CD4-positive, alpha-beta T cell (primary cell): Measurements from ENCODE around the gene NGRN. TPM values are rescaled to one million over a fixed set of nuclear protein-coding genes. Genes with fewer than 3 reads are reported as not detected.

Source experiments
- ATAC-seq: fragments of 200-7000 bp; cut with Tn5 transposase; one replicate; pipeline ENCODE4 v1.10.0; 2022; ENCODE audit warnings: mild to moderate bottlenecking; ENCODE audit not compliant: poor library complexity
- CTCF ChIA-PET: fragments of 350-600 bp; sonication (Branson Sonifier 250); formaldehyde crosslinking; loops from one replicate; lab custom pipeline; 2021; ENCODE audit warnings: antibody characterized with exemption, inconsistent platforms; lab: Charles Lee
- POLR2A ChIA-PET: fragments of 350-600 bp; sonication (Branson Sonifier 250); formaldehyde crosslinking; loops from one replicate; lab custom pipeline; 2021; ENCODE audit warnings: antibody characterized with exemption, inconsistent platforms; lab: Charles Lee
- DNase-seq, 14 experiments: peaks; one replicate each; pipeline ENCODE4 v3.0.0-alpha.2; 2013 to 2020; ENCODE audit warnings: mixed read lengths in 2 of 14
- H3K27ac ChIP-seq, 2 donors: one replicate each; pipeline versions ENCODE4 v1.5.1 to v1.7.0; 2013; ENCODE audit warnings: low read length in 2 of 2, low read depth in 1 of 2, mild to moderate bottlenecking in 1 of 2
- H3K27me3 ChIP-seq, 2 experiments: 1 replicate in 1 of 2; 2 replicates in 1 of 2; pipeline versions ENCODE4 v1.6.1 to v1.7.0; 2013; ENCODE audit warnings: low read length in 2 of 2, control low read depth in 1 of 2, mild to moderate bottlenecking in 1 of 2, moderate library complexity in 1 of 2; ENCODE audit not compliant: insufficient read depth in 2 of 2, control insufficient read depth in 1 of 2
- H3K36me3 ChIP-seq: one replicate; pipeline ENCODE4 v1.6.1; 2013; ENCODE audit warnings: low read length, control low read depth; ENCODE audit not compliant: insufficient read depth
- H3K4me1 ChIP-seq: one replicate; pipeline ENCODE4 v1.6.1; 2013; ENCODE audit warnings: low read length, control low read depth; ENCODE audit not compliant: insufficient read depth
- H3K4me3 ChIP-seq: one replicate; pipeline ENCODE4 v1.5.1; 2013; ENCODE audit warnings: mild to moderate bottlenecking, low read length, moderate library complexity
- H3K9me3 ChIP-seq, 2 experiments: 1 replicate in 1 of 2; 2 replicates in 1 of 2; pipeline versions ENCODE4 v1.6.1 to v1.7.0; 2013; ENCODE audit warnings: low read length in 2 of 2, mild to moderate bottlenecking in 2 of 2, control low read depth in 1 of 2, moderate library complexity in 1 of 2; ENCODE audit not compliant: control insufficient read depth in 1 of 2, insufficient read depth in 1 of 2
- H3K27ac Mint-ChIP-seq: one replicate; pipeline ENCODE4 v1.8.0; 2020; ENCODE audit warnings: mixed read lengths
- H3K27me3 Mint-ChIP-seq: one replicate; pipeline ENCODE4 v1.8.0; 2021; ENCODE audit warnings: mixed read lengths
- H3K36me3 Mint-ChIP-seq: one replicate; pipeline ENCODE4 v1.8.0; 2021; ENCODE audit warnings: low read depth, mixed read lengths
- H3K4me1 Mint-ChIP-seq: one replicate; pipeline ENCODE4 v1.8.0; 2021; ENCODE audit warnings: low read depth, mixed read lengths
- H3K4me3 Mint-ChIP-seq: one replicate; pipeline ENCODE4 v1.8.0; 2020; ENCODE audit warnings: mild to moderate bottlenecking, mixed read lengths
- H3K9me3 Mint-ChIP-seq: one replicate; pipeline ENCODE4 v1.8.0; 2020; ENCODE audit warnings: mixed read lengths
- intact Hi-C, 2 experiments: fragments of 100-400 bp; cut with DNase I in 1 of 2; cut with micrococcal nuclease in 1 of 2; formaldehyde crosslinking; loops; one replicate each; pipeline versions ENCODE4 v1.15.1 to v1.9.0; 2023 to 2025; cut with DNase I, micrococcal nuclease
- total RNA-seq, 174 experiments: library from RNA in 2 of 174; stranded (reverse) in 2 of 174; gene quantifications; one replicate each; pipeline ENCODE4 v1.2.3 and lab custom pipeline; 2021 to 2026
- TF ChIP-seq, protein P1 (sequence below): fragments of 200-600 bp; IDR thresholded peaks from one replicate; pipeline ENCODE4 v1.8.0; 2022; ENCODE audit warnings: antibody characterized with exemption, mild to moderate bottlenecking

NGRN gene
- total RNA-seq, 2 experiments from 2014 or later: 55.7 to 58.4 TPM

DNA sequence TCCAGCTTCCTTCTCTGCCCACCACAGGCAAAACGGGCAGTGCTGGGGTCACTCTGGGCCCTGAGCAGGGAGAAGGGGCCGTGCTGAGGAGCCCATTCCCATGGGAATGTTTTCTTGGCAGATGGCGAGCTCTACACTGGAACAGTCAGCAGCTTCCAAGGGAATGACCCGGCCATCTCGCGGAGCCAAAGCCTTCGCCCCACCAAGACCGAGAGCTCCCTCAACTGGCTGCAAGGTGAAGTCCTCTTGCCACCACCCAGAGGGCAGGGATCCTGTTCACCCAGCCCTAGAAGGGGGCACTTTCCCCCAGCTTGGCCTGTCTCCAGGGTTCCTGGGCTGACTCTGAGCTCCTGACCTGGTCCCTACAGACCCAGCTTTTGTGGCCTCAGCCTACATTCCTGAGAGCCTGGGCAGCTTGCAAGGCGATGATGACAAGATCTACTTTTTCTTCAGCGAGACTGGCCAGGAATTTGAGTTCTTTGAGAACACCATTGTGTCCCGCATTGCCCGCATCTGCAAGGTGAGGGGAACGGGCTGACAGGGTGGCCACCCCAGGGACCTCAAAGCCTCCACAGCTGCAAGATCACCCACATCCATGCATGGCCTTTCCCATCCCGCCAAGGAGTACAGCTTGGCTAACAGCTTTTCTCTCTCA lies 44.1 kb upstream of the NGRN start:
- Mint-ChIP-seq H3K4me3 (no peak overlapping the region), H3K27ac (no peak overlapping the region), H3K9me3 (no peaks in the 10 kb centered on the region), H3K27me3 (no peaks in the 10 kb centered on the region), H3K4me1 (peaks cover 13% of the 10 kb centered on the region), H3K36me3 (peaks cover 15% of the 10 kb centered on the region)
- Histone ChIP-seq H3K4me3 (no peak overlapping the region), H3K9me3 (no peaks in the 10 kb centered on the region), H3K4me1 (peaks cover 6% of the 10 kb centered on the region), H3K36me3 (peaks cover 38% of the 10 kb centered on the region), H3K27me3 (no peaks in the 10 kb centered on the region), H3K27ac (no peak overlapping the region)
- DNase-seq (peak in 5 of 14 experiments; percentile 28 to 57 (median 41)), ATAC-seq (peak; percentile 40)
- TF ChIP-seq, protein P1, sequence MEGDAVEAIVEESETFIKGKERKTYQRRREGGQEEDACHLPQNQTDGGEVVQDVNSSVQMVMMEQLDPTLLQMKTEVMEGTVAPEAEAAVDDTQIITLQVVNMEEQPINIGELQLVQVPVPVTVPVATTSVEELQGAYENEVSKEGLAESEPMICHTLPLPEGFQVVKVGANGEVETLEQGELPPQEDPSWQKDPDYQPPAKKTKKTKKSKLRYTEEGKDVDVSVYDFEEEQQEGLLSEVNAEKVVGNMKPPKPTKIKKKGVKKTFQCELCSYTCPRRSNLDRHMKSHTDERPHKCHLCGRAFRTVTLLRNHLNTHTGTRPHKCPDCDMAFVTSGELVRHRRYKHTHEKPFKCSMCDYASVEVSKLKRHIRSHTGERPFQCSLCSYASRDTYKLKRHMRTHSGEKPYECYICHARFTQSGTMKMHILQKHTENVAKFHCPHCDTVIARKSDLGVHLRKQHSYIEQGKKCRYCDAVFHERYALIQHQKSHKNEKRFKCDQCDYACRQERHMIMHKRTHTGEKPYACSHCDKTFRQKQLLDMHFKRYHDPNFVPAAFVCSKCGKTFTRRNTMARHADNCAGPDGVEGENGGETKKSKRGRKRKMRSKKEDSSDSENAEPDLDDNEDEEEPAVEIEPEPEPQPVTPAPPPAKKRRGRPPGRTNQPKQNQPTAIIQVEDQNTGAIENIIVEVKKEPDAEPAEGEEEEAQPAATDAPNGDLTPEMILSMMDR: no peak
- POLR2A ChIA-PET: interaction anchor here (0.8 to 3.1 kb wide), 3 partner anchors 11 to 119 kb away, joined by 3 to 18 read pairs (median 3); partner anchors contain the start of genes CIB1, GDPGP1 and IDH2
- CTCF ChIA-PET: interaction anchor here (0.6 to 1.7 kb wide), 5 partner anchors 11 to 79 kb away, joined by 3 to 5 read pairs (median 3); no protein-coding TSS in a partner anchor
- intact Hi-C loops: no loop called here

DNA sequence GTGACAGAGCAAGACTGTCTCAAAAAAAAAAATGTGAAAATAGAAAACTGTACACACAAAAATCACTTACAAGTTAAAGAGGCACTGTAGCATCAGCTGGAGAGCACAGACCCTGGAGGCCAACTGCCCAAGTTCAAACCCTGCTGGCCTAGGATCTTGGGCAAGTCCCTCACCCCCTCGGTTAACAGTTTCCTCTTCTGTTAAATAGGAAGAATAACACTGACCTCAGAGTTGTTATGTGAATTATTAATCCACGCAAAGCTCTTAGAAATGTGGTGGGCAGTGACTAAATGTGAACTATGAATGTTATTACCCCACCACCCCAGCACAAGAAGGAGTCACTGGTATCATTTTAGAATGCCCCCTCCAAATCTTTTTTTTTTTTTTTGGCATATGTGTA lies 42.9 kb upstream of the NGRN start:
- POLR2A ChIA-PET: interaction anchor here (0.5 to 0.7 kb wide), 2 partner anchors 11 to 347 kb away, joined by 3 read pairs; partner anchors contain the start of genes CIB1 and GDPGP1
- DNase-seq: no peak

DNA sequence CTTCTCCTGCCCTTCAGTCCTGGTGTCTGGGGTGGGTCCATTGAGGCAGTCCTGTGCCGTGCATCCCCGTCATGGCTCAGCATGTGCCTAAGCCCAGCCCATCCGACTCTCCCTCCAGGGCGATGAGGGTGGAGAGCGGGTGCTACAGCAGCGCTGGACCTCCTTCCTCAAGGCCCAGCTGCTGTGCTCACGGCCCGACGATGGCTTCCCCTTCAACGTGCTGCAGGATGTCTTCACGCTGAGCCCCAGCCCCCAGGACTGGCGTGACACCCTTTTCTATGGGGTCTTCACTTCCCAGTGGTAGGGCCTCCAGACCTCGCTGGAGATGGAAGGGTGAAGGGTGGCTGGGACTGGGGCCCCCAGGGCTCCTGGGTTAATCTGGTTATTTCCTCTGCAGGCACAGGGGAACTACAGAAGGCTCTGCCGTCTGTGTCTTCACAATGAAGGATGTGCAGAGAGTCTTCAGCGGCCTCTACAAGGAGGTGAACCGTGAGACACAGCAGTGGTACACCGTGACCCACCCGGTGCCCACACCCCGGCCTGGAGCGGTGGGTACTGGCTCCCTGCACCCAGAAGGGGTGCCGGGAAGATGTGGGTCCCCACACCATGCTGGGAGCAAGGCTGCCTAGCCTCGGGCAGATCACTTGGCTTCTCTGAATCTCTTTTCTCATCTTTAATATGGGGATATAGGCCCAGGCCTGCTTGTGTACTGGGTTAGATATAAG lies 41.9 kb upstream of the NGRN start:
- intact Hi-C loops: no loop called here
- Mint-ChIP-seq H3K36me3 (peaks cover 18% of the 10 kb centered on the region), H3K4me3 (no peak overlapping the region), H3K27ac (no peak overlapping the region), H3K4me1 (peaks cover 12% of the 10 kb centered on the region), H3K27me3 (no peaks in the 10 kb centered on the region), H3K9me3 (no peaks in the 10 kb centered on the region)
- no peak overlapping the region for H3K27ac ChIP-seq
- no peaks in the 10 kb centered on the region for H3K9me3 ChIP-seq
- POLR2A ChIA-PET: no interaction called here
- H3K27me3 ChIP-seq: no peaks in the 10 kb centered on the region
- TF ChIP-seq, protein P1: no peak
- peaks cover 14% of the 10 kb centered on the region for H3K4me1 ChIP-seq
- peaks cover 55% of the 10 kb centered on the region for H3K36me3 ChIP-seq
- ATAC-seq (no peak), DNase-seq (no peak)
- CTCF ChIA-PET: no interaction called here
- H3K4me3 ChIP-seq: no peak overlapping the region

More for the DNA sequence above, 42.9 kb upstream of the NGRN start:
- intact Hi-C loops: no loop called here
- Histone ChIP-seq H3K4me1 (peaks cover 6% of the 10 kb centered on the region), H3K27ac (no peak overlapping the region), H3K4me3 (no peak overlapping the region), H3K9me3 (no peaks in the 10 kb centered on the region), H3K27me3 (no peaks in the 10 kb centered on the region), H3K36me3 (peaks cover 47% of the 10 kb centered on the region)
- no peak for ATAC-seq
- no peak overlapping the region for H3K4me3 Mint-ChIP-seq
- no peak overlapping the region for H3K27ac Mint-ChIP-seq
- no peaks in the 10 kb centered on the region for H3K27me3 Mint-ChIP-seq
- H3K9me3 Mint-ChIP-seq: no peaks in the 10 kb centered on the region
- CTCF ChIA-PET: interaction anchor here (1.7 kb wide), 1 partner anchor 80 kb away, joined by 5 read pairs; no protein-coding TSS in a partner anchor
- TF ChIP-seq, protein P1: no peak
- peaks cover 15% of the 10 kb centered on the region for H3K36me3 Mint-ChIP-seq
- H3K4me1 Mint-ChIP-seq: peaks cover 13% of the 10 kb centered on the region
